HepG2 (cell line): ENCODE measurements around the gene FANCF. TPM values are rescaled to one million over a fixed set of nuclear protein-coding genes. Genes with fewer than 3 reads are reported as not detected.
A peak's percentile ranks its signal among the peaks of the same experiment; 100 is the strongest.

ENCODE experiments used
- ADNP ChIP-seq: sonication (generic); formaldehyde crosslinking; IDR thresholded peaks from 2 replicates; pipeline ENCODE4 v1.4.0; 2020; ENCODE audit warnings: missing genetic modification reagents
- AGO2 ChIP-seq: fragments of 200-400 bp; formaldehyde crosslinking; optimal IDR thresholded peaks from 2 replicates; pipeline ENCODE3; 2017; ENCODE audit warnings: mild to moderate bottlenecking, low read depth, low read length, moderate library complexity
- AHDC1 ChIP-seq: sonication (generic); formaldehyde crosslinking; IDR thresholded peaks from 2 replicates; pipeline ENCODE4 v1.5.1; 2020; ENCODE audit warnings: mild to moderate bottlenecking, missing genetic modification reagents, borderline replicate concordance
- ARID4A ChIP-seq: sonication (generic); formaldehyde crosslinking; IDR thresholded peaks from 2 replicates; pipeline ENCODE4 v1.5.0; 2020; ENCODE audit warnings: mild to moderate bottlenecking, missing genetic modification reagents, borderline replicate concordance
- ASH2L ChIP-seq: fragments of 300-600, 200-600 bp; sonication (generic); IDR thresholded peaks from 2 replicates; pipeline ENCODE4 v1.7.0; 2017; ENCODE audit warnings: low read depth, mild to moderate bottlenecking, moderate library complexity, mixed read lengths, low read length; ENCODE audit not compliant: insufficient read length
- EHMT2 ChIP-seq: fragments of 200-600 bp; sonication (generic); IDR thresholded peaks from 2 replicates; pipeline ENCODE4 v1.7.0; 2017; ENCODE audit warnings: antibody characterized with exemption, low read depth, low read length, borderline replicate concordance
- HMGA1 ChIP-seq: sonication (generic); formaldehyde crosslinking; conservative IDR thresholded peaks from 2 replicates; pipeline ENCODE4 v1.4.0; 2020; ENCODE audit warnings: missing genetic modification reagents
- HNRNPK ChIP-seq: fragments of 200-400 bp; formaldehyde crosslinking; IDR thresholded peaks from 2 replicates; pipeline ENCODE4 v1.6.1; 2018; ENCODE audit warnings: low read length, low read depth, moderate library complexity, mild to moderate bottlenecking; ENCODE audit not compliant: poor library complexity, severe bottlenecking
- KAT7 ChIP-seq: IDR thresholded peaks from 2 replicates; pipeline ENCODE4 v1.6.1; 2018; ENCODE audit warnings: borderline replicate concordance, missing compliant biosample characterization
- KLF6 ChIP-seq: IDR thresholded peaks from 2 replicates; pipeline ENCODE4 v1.8.0; 2016; ENCODE audit warnings: missing biosample characterization, missing genetic modification reagents
- MAFK ChIP-seq, 2 experiments: IDR thresholded peaks in 1 of 2; conservative IDR thresholded peaks in 1 of 2; 2 replicates each; pipeline ENCODE4 v1.6.1; 2011; ENCODE audit warnings: improper control_type of control experiment in 2 of 2, low read length in 2 of 2
- MAX ChIP-seq: IDR thresholded peaks from 2 replicates; pipeline ENCODE4 v1.6.1; 2012; ENCODE audit warnings: inconsistent platforms
- RFX1 ChIP-seq: fragments of 450-650 bp; IDR thresholded peaks from 2 replicates; pipeline ENCODE4 v1.6.1; 2017
- SALL1 ChIP-seq: sonication (generic); formaldehyde crosslinking; IDR thresholded peaks from 2 replicates; pipeline ENCODE4 v1.8.0; 2022; ENCODE audit warnings: mild to moderate bottlenecking, missing genetic modification reagents
- SMAD1 ChIP-seq: sonication (generic); formaldehyde crosslinking; IDR thresholded peaks from 2 replicates; pipeline ENCODE4 v1.4.0; 2020; ENCODE audit warnings: missing genetic modification reagents, low read depth, mild to moderate bottlenecking, borderline replicate concordance
- ZBTB8A ChIP-seq: sonication (generic); formaldehyde crosslinking; IDR thresholded peaks from 2 replicates; pipeline ENCODE4 v1.4.0; 2020; ENCODE audit warnings: mild to moderate bottlenecking, low read depth, missing genetic modification reagents, borderline replicate concordance
- ZMAT3 ChIP-seq: sonication (generic); formaldehyde crosslinking; conservative IDR thresholded peaks from 2 replicates; pipeline ENCODE4 v1.7.0; 2021; ENCODE audit warnings: missing genetic modification reagents
- ZNF17 ChIP-seq: sonication (generic); formaldehyde crosslinking; IDR thresholded peaks from 2 replicates; pipeline ENCODE4 v1.5.0; 2020; ENCODE audit warnings: mild to moderate bottlenecking, missing genetic modification reagents
- ZNF232 ChIP-seq: sonication (generic); formaldehyde crosslinking; IDR thresholded peaks from 2 replicates; pipeline ENCODE4 v1.4.0; 2020; ENCODE audit warnings: missing genetic modification reagents, borderline replicate concordance
- polyA plus RNA-seq, 8 experiments: library from polyadenylated mRNA; depleted of rRNA in 3 of 8; stranded (reverse) in 7 of 8; unstranded in 1 of 8; fragments of >200 nt; fragmentation: Illumina TruSeq in 4 of 8; extraction: Trizol in 4 of 8; gene quantifications; 2 replicates each; pipeline versions ENCODE4 v1.2.1 to v1.2.3, GENCODE V29; 2011 to 2016; ENCODE audit warnings: low read depth in 4 of 8, missing spikeins in 1 of 8, mixed read lengths in 1 of 8; ENCODE audit not compliant: insufficient read depth in 1 of 8
- total RNA-seq, 5 experiments: library from RNA; depleted of rRNA; stranded (reverse); fragments of >200 nt; fragmentation: Illumina TruSeq; extraction: Trizol; gene quantifications; 2 replicates each; pipeline ENCODE4 v1.2.3, GENCODE V29; 2016; ENCODE audit warnings: low read depth in 1 of 5

FANCF gene
- total and polyA plus RNA-seq, 2 of the 13 experiments (the other 11 are each of a cell fraction or from before 2014, with no cell fraction given): 2.5 to 9.7 TPM

- TF ChIP-seq EHMT2 (peak; percentile 94; the same call in 1 of the 2 replicates), ZNF17 (CRISPR knock-in tag) (no peak), ZNF232 (CRISPR knock-in tag) (0 out of 2 replicates have a peak, but pooled peaks have one; percentile 49), ZMAT3 (CRISPR knock-in tag) (no peak), HMGA1 (no peak), SALL1 (peak; percentile 87), ARID4A (CRISPR knock-in tag) (no peak; the same call in 1 of the 2 replicates), ADNP (no peak), AHDC1 (peak; percentile 36; the same call in 1 of the 2 replicates), KLF6 (CRISPR knock-in tag) (no peak), MAX (peak; percentile 82), AGO2 (no peak), RFX1 (no peak), ZBTB8A (CRISPR knock-in tag) (no peak), ASH2L (peak; percentile 82), KAT7 (CRISPR knock-in tag) (no peak), MAFK (conservative IDR thresholded peaks at IDR 0.05 in 1 of 2, IDR thresholded peaks at IDR 0.05 in 1 of 2; ENCODE audit: low read length in 2 of 2) (no peak), SMAD1 (CRISPR knock-in tag) (no peak), HNRNPK (no peak)
These were observed 9.4 kb upstream of the FANCF start (continued) for GRCh38 chr11:22634897-22635629.
